BLaER1 treated with 17β-estradiol and CSF1 and Interleukin-3, amounts not matched to agents 10 nM and 100 nM (cell line): Measurements from ENCODE around the gene ANKRD40CL.

ENCODE experiments used
- H3K27ac ChIP-seq, 11 experiments: shearing (Covaris generic); formaldehyde crosslinking; 2 replicates each; pipeline ENCODE4 v1.8.1; 2022
- H3K27me3 ChIP-seq, 11 experiments: shearing (Covaris generic); formaldehyde crosslinking; 2 replicates each; pipeline ENCODE4 v1.8.1; 2022
- H3K36me3 ChIP-seq, 11 experiments: shearing (Covaris generic); formaldehyde crosslinking; 2 replicates each; pipeline ENCODE4 v1.8.1; 2022
- H3K4me1 ChIP-seq, 10 experiments: shearing (Covaris generic); formaldehyde crosslinking; 2 replicates each; pipeline ENCODE4 v1.8.1; 2022
- H3K4me2 ChIP-seq, 11 experiments: shearing (Covaris generic); formaldehyde crosslinking; 2 replicates each; pipeline ENCODE4 v1.8.1; 2022
- H3K4me3 ChIP-seq, 10 experiments: shearing (Covaris generic); formaldehyde crosslinking; 2 replicates each; pipeline ENCODE4 v1.8.1; 2022
- H3K9ac ChIP-seq, 11 experiments: shearing (Covaris generic); formaldehyde crosslinking; 2 replicates each; pipeline ENCODE4 v1.8.1; 2022
- H3K9me3 ChIP-seq, 11 experiments: shearing (Covaris generic); formaldehyde crosslinking; replicated peaks in 1 of 11; 2 replicates each; pipeline ENCODE4 v1.8.1; 2022
- H4K20me1 ChIP-seq, 11 experiments: shearing (Covaris generic); formaldehyde crosslinking; 2 replicates each; pipeline ENCODE4 v1.8.1; 2022
- Cebpa-rat ChIP-seq, 11 experiments: shearing (Covaris generic); IDR thresholded peaks; 2 replicates each; pipeline ENCODE4 v1.8.1; 2022

Gene ANKRD40CL

DNA sequence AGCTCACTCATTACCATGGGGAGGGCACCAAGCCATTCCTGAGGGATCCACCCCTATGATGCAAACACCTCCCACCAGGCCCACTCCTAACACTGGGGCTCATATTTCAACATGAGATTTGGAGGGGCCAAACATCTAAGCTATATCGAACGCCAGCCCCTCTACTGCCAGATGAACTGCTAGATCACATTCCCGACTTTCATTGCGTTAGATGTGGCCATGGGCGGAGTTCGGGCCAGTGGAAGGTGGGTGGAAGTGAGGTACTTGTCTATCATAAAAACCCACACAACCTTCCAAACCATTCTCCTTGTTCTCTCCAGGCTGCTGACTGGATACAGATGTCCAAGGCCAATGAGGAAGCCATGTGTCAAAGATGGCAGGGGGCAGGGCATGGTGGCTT, 27.0 kb upstream of the ANKRD40CL start:
- H3K27ac ChIP-seq = no peak overlapping the region
- no peaks in the 10 kb centered on the region for H3K27me3 ChIP-seq
- H3K36me3 ChIP-seq = no peaks in the 10 kb centered on the region
- no peak overlapping the region for H3K9ac ChIP-seq
- no peak for TF ChIP-seq Cebpa-rat (IDR thresholded peaks at IDR 0.05)
- H3K4me2 ChIP-seq = no peak overlapping the region
- H3K4me3 ChIP-seq = no peak overlapping the region
- H4K20me1 ChIP-seq = no peaks in the 10 kb centered on the region
- peaks cover 8 to 66% (median 41%) of the 10 kb centered on the region in 10 experiments for H3K4me1 ChIP-seq
- H3K9me3 ChIP-seq = no peaks in the 10 kb centered on the region

GRCh38 chr17:50793007-50793406, 25.7 kb upstream of the ANKRD40CL start:
- peak overlapping the region in 8 of 11 experiments; percentile 33 to 68 (median 46); a peak in 14 of 22 replicates for H3K27ac ChIP-seq
- no peaks in the 10 kb centered on the region for H3K36me3 ChIP-seq
- peaks cover 8 to 69% (median 41%) of the 10 kb centered on the region in 10 experiments for H3K4me1 ChIP-seq
- 0 out of 20 replicates have a peak overlapping the region, but pooled peaks of 1 of the 10 experiments have one; percentile 22 for H3K4me3 ChIP-seq
- H3K9me3 ChIP-seq = no peaks in the 10 kb centered on the region
- H3K27me3 ChIP-seq = no peaks in the 10 kb centered on the region
- peak overlapping the region in 1 of 11 experiments; percentile 25; a peak in 1 of 22 replicates for H3K9ac ChIP-seq
- no peaks in the 10 kb centered on the region for H4K20me1 ChIP-seq
- H3K4me2 ChIP-seq = peak overlapping the region; percentile 14 to 86 (median 52); a peak in 19 of 22 replicates
- no peak for TF ChIP-seq Cebpa-rat (IDR thresholded peaks at IDR 0.05)

GRCh38 chr17:50792132-50792531, 24.8 kb upstream of the ANKRD40CL start:
- Histone ChIP-seq H4K20me1 (no peaks in the 10 kb centered on the region), H3K4me2 (peak overlapping the region in 9 of 11 experiments; percentile 44 to 86 (median 58); a peak in 12 of 22 replicates), H3K4me3 (no peak overlapping the region), H3K9me3 (no peaks in the 10 kb centered on the region), H3K27me3 (no peaks in the 10 kb centered on the region), H3K9ac (no peak overlapping the region), H3K36me3 (no peaks in the 10 kb centered on the region), H3K4me1 (peaks cover 8 to 69% (median 40%) of the 10 kb centered on the region in 10 experiments), H3K27ac (peak overlapping the region in 7 of 11 experiments; percentile 28 to 68 (median 40); a peak in 11 of 22 replicates)
- no peak for TF ChIP-seq Cebpa-rat (IDR thresholded peaks at IDR 0.05)

DNA sequence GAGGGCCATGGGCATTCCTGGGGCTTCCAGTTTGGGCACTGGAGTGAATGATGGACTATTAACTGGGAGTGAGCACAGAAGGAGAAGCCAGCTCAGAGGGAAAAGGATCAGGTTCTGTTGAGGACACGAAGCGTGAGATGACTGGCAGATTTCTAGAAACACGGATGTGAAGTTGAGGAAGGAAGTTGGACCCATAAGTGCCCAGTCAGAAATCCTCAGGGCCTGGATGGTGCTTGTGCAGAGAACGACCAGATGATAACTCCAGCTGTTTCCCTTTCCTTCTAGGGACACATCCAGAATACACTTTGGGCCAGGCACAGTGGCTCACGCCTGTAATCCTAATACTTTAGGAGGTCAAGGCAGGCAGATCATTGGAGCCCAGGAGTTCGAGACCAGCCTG, 23.3 kb upstream of the ANKRD40CL start:
- no peaks in the 10 kb centered on the region for H3K27me3 ChIP-seq
- H3K4me2 ChIP-seq = peak overlapping the region; percentile 37 to 81 (median 67); a peak in 21 of 22 replicates
- H3K9ac ChIP-seq = peak overlapping the region in 2 of 11 experiments; percentile 32 to 46; a peak in 3 of 22 replicates
- no peak overlapping the region for H3K4me3 ChIP-seq
- H3K27ac ChIP-seq = peak overlapping the region in 8 of 11 experiments; percentile 2 to 65 (median 52); a peak in 14 of 22 replicates
- H4K20me1 ChIP-seq = no peaks in the 10 kb centered on the region
- no peaks in the 10 kb centered on the region for H3K9me3 ChIP-seq
- peaks cover 8 to 64% (median 38%) of the 10 kb centered on the region in 10 experiments for H3K4me1 ChIP-seq
- no peaks in the 10 kb centered on the region for H3K36me3 ChIP-seq
- TF ChIP-seq Cebpa-rat (IDR thresholded peaks at IDR 0.05) = no peak

DNA sequence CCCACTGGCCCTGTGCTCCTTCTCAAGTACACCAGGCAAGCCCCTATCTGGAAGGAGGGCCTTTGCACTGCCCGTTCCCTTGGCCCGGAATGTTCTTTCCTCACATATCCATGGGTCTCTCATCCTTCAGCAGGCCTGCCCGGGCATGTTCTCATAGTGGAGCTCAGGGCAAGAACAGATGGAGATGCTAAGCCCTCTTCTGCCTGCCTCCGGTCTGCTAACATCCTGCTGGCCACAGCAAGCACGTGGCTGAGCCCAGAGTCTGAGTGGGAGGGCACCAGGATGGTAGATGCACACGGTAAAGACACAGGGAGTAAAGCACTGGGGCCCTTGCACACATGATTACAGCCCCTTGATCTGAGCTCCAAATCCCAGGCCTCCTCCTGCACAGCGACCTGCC, 19.8 kb upstream of the ANKRD40CL start:
- no peak overlapping the region for H3K9ac ChIP-seq
- H3K36me3 ChIP-seq = no peaks in the 10 kb centered on the region
- no peak for TF ChIP-seq Cebpa-rat (IDR thresholded peaks at IDR 0.05)
- no peak overlapping the region; a peak in 1 of 22 replicates for H3K27ac ChIP-seq
- H3K4me2 ChIP-seq = peak overlapping the region in 2 of 11 experiments; percentile 25 to 42; a peak in 1 of 22 replicates
- no peak overlapping the region for H3K4me3 ChIP-seq
- H4K20me1 ChIP-seq = no peaks in the 10 kb centered on the region
- no peaks in the 10 kb centered on the region for H3K9me3 ChIP-seq
- H3K4me1 ChIP-seq = peaks cover 8 to 42% (median 23%) of the 10 kb centered on the region in 10 experiments
- no peaks in the 10 kb centered on the region for H3K27me3 ChIP-seq

- H3K4me2 ChIP-seq = no peak overlapping the region
- H3K27me3 ChIP-seq = no peaks in the 10 kb centered on the region
- H3K9me3 ChIP-seq = no peaks in the 10 kb centered on the region
- no peaks in the 10 kb centered on the region for H4K20me1 ChIP-seq
- H3K27ac ChIP-seq = no peak overlapping the region
- no peak overlapping the region for H3K4me3 ChIP-seq
- no peak overlapping the region for H3K9ac ChIP-seq
- TF ChIP-seq Cebpa-rat (IDR thresholded peaks at IDR 0.05) = no peak
- H3K36me3 ChIP-seq = no peaks in the 10 kb centered on the region
- peaks cover 8 to 31% (median 17%) of the 10 kb centered on the region in 10 experiments for H3K4me1 ChIP-seq
Observed at GRCh38 chr17:50785946-50786570, 18.7 kb upstream of the ANKRD40CL start.

DNA sequence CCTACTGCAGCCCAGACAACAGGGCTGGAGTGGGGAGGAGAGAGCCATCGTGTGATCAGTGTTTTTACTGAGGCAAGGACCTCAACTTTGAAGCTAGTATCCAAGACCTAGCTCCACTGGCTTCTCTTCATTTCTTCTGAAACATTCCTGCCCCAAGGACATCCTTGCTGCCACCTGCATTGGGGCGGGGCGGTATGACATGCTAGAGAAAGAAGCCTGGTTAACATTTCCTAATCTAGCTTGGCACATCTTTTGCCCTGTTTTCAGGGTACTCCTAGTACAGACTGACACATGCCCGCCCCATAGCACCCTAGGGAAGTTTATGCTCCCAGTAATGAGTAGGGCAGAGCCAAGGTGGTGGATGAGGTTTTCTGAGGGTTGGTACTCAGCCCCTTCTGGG, 17.8 kb upstream of the ANKRD40CL start:
- Histone ChIP-seq H3K27me3 (no peaks in the 10 kb centered on the region), H3K4me1 (peaks cover under 1 to 22% (median 9%) of the 10 kb centered on the region in 10 experiments; a peak in 18 of 20 replicates)

GRCh38 chr17:50783905-50784304, 16.6 kb upstream of the ANKRD40CL start:
- Histone ChIP-seq H3K9ac (no peak overlapping the region), H3K4me1 (peaks cover 0 to 11% (median 6%) of the 10 kb centered on the region in 10 experiments; a peak in 8 of 20 replicates), H3K4me3 (no peak overlapping the region), H3K9me3 (no peaks in the 10 kb centered on the region), H4K20me1 (no peaks in the 10 kb centered on the region), H3K4me2 (no peak overlapping the region), H3K27ac (no peak overlapping the region), H3K27me3 (no peaks in the 10 kb centered on the region), H3K36me3 (no peaks in the 10 kb centered on the region)
- TF ChIP-seq Cebpa-rat (IDR thresholded peaks at IDR 0.05) = no peak

More for the DNA sequence above, 17.8 kb upstream of the ANKRD40CL start:
- no peaks in the 10 kb centered on the region for H3K9me3 ChIP-seq
- no peak overlapping the region for H3K4me2 ChIP-seq
- no peak overlapping the region for H3K27ac ChIP-seq
- no peak overlapping the region for H3K9ac ChIP-seq
- H3K4me3 ChIP-seq = no peak overlapping the region
- no peaks in the 10 kb centered on the region for H3K36me3 ChIP-seq
- no peaks in the 10 kb centered on the region for H4K20me1 ChIP-seq
- TF ChIP-seq Cebpa-rat (IDR thresholded peaks at IDR 0.05) = no peak

DNA sequence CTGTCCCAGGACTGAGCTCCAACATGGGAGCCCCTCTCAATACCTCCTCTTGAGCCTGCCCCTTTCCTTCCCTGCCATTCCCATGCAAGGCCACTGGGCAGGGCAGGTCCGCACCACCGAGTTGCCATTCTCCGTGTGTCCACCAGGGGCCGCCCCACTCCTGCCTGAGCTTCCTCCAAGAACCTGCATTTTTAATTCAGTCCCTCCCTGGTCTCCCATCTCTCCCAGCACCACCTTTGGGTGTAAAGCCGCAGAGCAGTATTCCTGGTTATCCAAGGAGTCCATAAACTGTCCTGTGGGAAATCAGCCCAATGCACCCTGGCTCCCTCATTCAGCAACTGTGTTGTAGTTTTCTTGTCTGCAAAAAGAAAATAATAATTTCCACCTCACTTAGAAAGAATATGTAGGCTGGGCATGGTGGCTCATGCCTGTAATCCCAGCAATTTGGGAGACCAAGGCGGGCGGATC, 15.9 kb upstream of the ANKRD40CL start:
- no peaks in the 10 kb centered on the region for H4K20me1 ChIP-seq
- H3K27ac ChIP-seq = no peak overlapping the region
- no peak overlapping the region for H3K4me2 ChIP-seq
- no peak overlapping the region for H3K9ac ChIP-seq
- H3K4me3 ChIP-seq = no peak overlapping the region
- H3K4me1 ChIP-seq = peaks cover 0 to 11% (median 3%) of the 10 kb centered on the region in 10 experiments; a peak in 8 of 20 replicates
- TF ChIP-seq Cebpa-rat (IDR thresholded peaks at IDR 0.05) = no peak
- H3K36me3 ChIP-seq = no peaks in the 10 kb centered on the region
- no peaks in the 10 kb centered on the region for H3K9me3 ChIP-seq
- H3K27me3 ChIP-seq = no peaks in the 10 kb centered on the region
